Neural progenitor cell (in vitro differentiated cells): ENCODE measurements around the gene KIAA0930. TPM values are rescaled to one million over a fixed set of nuclear protein-coding genes. Genes with fewer than 3 reads are reported as not detected.

Source experiments
- DNase-seq: peaks from one replicate; pipeline ENCODE4 v3.0.0-alpha.2; 2016; ENCODE audit warnings: low spot score
- H2AFZ ChIP-seq: fragments of 200-600 bp; sonication (generic); replicated peaks from 2 replicates; pipeline ENCODE4 v1.6.1; 2016; ENCODE audit warnings: antibody characterized with exemption
- H3F3A ChIP-seq: fragments of 200-600 bp; sonication (generic); 2 replicates; pipeline ENCODE4 v1.6.1; 2016; ENCODE audit warnings: antibody characterized with exemption, low read depth
- H3K27ac ChIP-seq: fragments of 200-600 bp; sonication (generic); 2 replicates; pipeline ENCODE4 v1.5.1; 2016; ENCODE audit warnings: mild to moderate bottlenecking
- H3K27me3 ChIP-seq: fragments of 200-600 bp; sonication (generic); 2 replicates; pipeline ENCODE4 v1.6.1; 2016; ENCODE audit warnings: mild to moderate bottlenecking, moderate library complexity
- H3K36me3 ChIP-seq: fragments of 200-600 bp; sonication (generic); 2 replicates; pipeline ENCODE4 v1.5.1; 2016
- H3K4me1 ChIP-seq: fragments of 200-600 bp; sonication (generic); 2 replicates; pipeline ENCODE4 v1.6.1; 2016; ENCODE audit warnings: mixed run types
- H3K4me2 ChIP-seq: fragments of 200-600 bp; sonication (generic); 2 replicates; pipeline ENCODE4 v1.6.1; 2016
- H3K4me3 ChIP-seq: fragments of 200-600 bp; sonication (generic); 2 replicates; pipeline ENCODE4 v1.5.1; 2016
- H3K79me2 ChIP-seq: fragments of 200-600 bp; sonication (generic); 2 replicates; pipeline ENCODE4 v1.6.1; 2016; ENCODE audit warnings: low read depth
- H3K9ac ChIP-seq: fragments of 200-600 bp; sonication (generic); 2 replicates; pipeline ENCODE4 v1.6.1; 2016
- H3K9me3 ChIP-seq: fragments of 200-600 bp; sonication (generic); 2 replicates; pipeline ENCODE4 v1.5.1; 2016; ENCODE audit warnings: low read depth
- H4K20me1 ChIP-seq: fragments of 200-600 bp; sonication (generic); 2 replicates; pipeline ENCODE4 v1.6.1; 2016; ENCODE audit warnings: low read depth
- H3K27ac Mint-ChIP-seq: 3 replicates; pipeline ENCODE4 v1.8.0; 2021; ENCODE audit warnings: mixed read lengths
- H3K27me3 Mint-ChIP-seq: 2 replicates; pipeline ENCODE4 v1.8.0; 2022; ENCODE audit warnings: low read depth, mild to moderate bottlenecking, inconsistent platforms, moderate library complexity, mixed read lengths; ENCODE audit not compliant: insufficient read depth
- H3K36me3 Mint-ChIP-seq: 3 replicates; pipeline ENCODE4 v1.8.0; 2021; ENCODE audit warnings: mixed read lengths
- H3K4me1 Mint-ChIP-seq: 3 replicates; pipeline ENCODE4 v1.8.0; 2021; ENCODE audit warnings: mixed read lengths
- H3K4me3 Mint-ChIP-seq: 3 replicates; pipeline ENCODE4 v1.8.0; 2021; ENCODE audit warnings: mild to moderate bottlenecking, moderate library complexity, mixed read lengths
- H3K9me3 Mint-ChIP-seq: 3 replicates; pipeline ENCODE4 v1.8.0; 2020; ENCODE audit warnings: mixed read lengths
- EZH2 ChIP-seq: fragments of 200-600 bp; sonication (generic); IDR thresholded peaks from 2 replicates; pipeline ENCODE4 v1.6.1; 2017; ENCODE audit warnings: antibody characterized with exemption, mild to moderate bottlenecking, moderate library complexity
- EZH2phosphoT487 ChIP-seq: fragments of 200-600 bp; sonication (generic); IDR thresholded peaks from 2 replicates; pipeline ENCODE4 v1.6.1; 2017; ENCODE audit warnings: antibody characterized with exemption
- total RNA-seq: library from RNA; depleted of rRNA; stranded (reverse); fragments of >200 nt; gene quantifications from 2 replicates; pipeline ENCODE4 v1.2.3, GENCODE V29; 2015; ENCODE audit warnings: low replicate concordance
- TF ChIP-seq, protein P1 (sequence below): fragments of 200-600 bp; sonication (generic); IDR thresholded peaks from 2 replicates; pipeline ENCODE4 v1.5.1; 2017; ENCODE audit warnings: antibody characterized with exemption, mild to moderate bottlenecking

The KIAA0930 gene
- total RNA-seq, 1 donor from 2014 or later, result 15.0 TPM

- Histone ChIP-seq H3K4me2 (no peak overlapping the region), H3F3A (peaks cover 22% of the 10 kb centered on the region), H3K27ac (no peak overlapping the region), H2AFZ (no peak overlapping the region), H3K4me3 (no peak overlapping the region), H3K79me2 (no peaks in the 10 kb centered on the region), H4K20me1 (peaks cover 20% of the 10 kb centered on the region), H3K4me1 (peaks cover 10% of the 10 kb centered on the region), H3K9ac (no peak overlapping the region), H3K36me3 (no peaks in the 10 kb centered on the region), H3K9me3 (no peaks in the 10 kb centered on the region), H3K27me3 (no peaks in the 10 kb centered on the region)
- Mint-ChIP-seq H3K27ac (no peak overlapping the region), H3K36me3 (peaks cover 6% of the 10 kb centered on the region), H3K4me1 (peaks cover 20% of the 10 kb centered on the region), H3K27me3 (peaks cover 2% of the 10 kb centered on the region), H3K9me3 (no peaks in the 10 kb centered on the region), H3K4me3 (no peak overlapping the region)
- TF ChIP-seq, protein P1, sequence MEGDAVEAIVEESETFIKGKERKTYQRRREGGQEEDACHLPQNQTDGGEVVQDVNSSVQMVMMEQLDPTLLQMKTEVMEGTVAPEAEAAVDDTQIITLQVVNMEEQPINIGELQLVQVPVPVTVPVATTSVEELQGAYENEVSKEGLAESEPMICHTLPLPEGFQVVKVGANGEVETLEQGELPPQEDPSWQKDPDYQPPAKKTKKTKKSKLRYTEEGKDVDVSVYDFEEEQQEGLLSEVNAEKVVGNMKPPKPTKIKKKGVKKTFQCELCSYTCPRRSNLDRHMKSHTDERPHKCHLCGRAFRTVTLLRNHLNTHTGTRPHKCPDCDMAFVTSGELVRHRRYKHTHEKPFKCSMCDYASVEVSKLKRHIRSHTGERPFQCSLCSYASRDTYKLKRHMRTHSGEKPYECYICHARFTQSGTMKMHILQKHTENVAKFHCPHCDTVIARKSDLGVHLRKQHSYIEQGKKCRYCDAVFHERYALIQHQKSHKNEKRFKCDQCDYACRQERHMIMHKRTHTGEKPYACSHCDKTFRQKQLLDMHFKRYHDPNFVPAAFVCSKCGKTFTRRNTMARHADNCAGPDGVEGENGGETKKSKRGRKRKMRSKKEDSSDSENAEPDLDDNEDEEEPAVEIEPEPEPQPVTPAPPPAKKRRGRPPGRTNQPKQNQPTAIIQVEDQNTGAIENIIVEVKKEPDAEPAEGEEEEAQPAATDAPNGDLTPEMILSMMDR, result no peak
- TF ChIP-seq EZH2, result no peak
- TF ChIP-seq EZH2phosphoT487, result no peak
- no peak for DNase-seq
Measured at GRCh38 chr22:45190202-45190872, 50.4 kb downstream of the KIAA0930 start.

GRCh38 chr22:45188779-45189178 is 51.9 kb downstream of the KIAA0930 start:
- Histone ChIP-seq H3K36me3 (no peaks in the 10 kb centered on the region), H3F3A (peaks cover 22% of the 10 kb centered on the region), H3K27me3 (no peaks in the 10 kb centered on the region), H3K79me2 (no peaks in the 10 kb centered on the region), H3K4me2 (no peak overlapping the region), H3K4me3 (no peak overlapping the region), H3K4me1 (peaks cover 10% of the 10 kb centered on the region), H3K9me3 (no peaks in the 10 kb centered on the region), H3K9ac (no peak overlapping the region), H4K20me1 (peaks cover 24% of the 10 kb centered on the region), H2AFZ (no peak overlapping the region), H3K27ac (no peak overlapping the region)
- Mint-ChIP-seq H3K9me3 (no peaks in the 10 kb centered on the region), H3K36me3 (peaks cover 9% of the 10 kb centered on the region), H3K4me1 (peaks cover 20% of the 10 kb centered on the region), H3K27me3 (peaks cover 2% of the 10 kb centered on the region), H3K27ac (no peak overlapping the region), H3K4me3 (no peak overlapping the region)
- TF ChIP-seq, protein P1, result no peak
- TF ChIP-seq EZH2 (no peak), EZH2phosphoT487 (no peak)
- no peak for DNase-seq

DNA sequence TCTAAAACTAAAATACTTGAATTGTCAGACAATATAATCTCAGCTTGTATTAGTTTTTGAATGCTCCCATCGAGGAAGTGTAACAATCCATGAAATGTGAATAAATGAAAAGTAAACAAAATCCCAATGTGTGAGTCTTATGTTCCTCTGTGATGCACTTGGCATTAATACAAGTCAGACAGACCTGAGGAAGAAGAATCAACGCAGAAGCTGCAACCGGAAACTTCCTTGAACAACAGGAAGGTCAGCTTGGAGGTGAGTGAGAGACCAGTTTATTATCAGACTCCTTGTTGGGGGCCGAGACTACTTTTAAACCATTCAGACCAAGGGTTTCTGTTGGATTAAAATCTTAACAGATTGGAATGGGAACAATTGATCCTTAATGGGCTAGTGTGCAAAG is 52.8 kb downstream of the KIAA0930 start:
- no peak overlapping the region for H3K27ac Mint-ChIP-seq

More for the DNA sequence above, 52.8 kb downstream of the KIAA0930 start:
- peaks cover 18% of the 10 kb centered on the region for H4K20me1 ChIP-seq
- no peak overlapping the region for H3K27ac ChIP-seq
- TF ChIP-seq, protein P1, result no peak
- TF ChIP-seq EZH2 (no peak), EZH2phosphoT487 (no peak)
- no peaks in the 10 kb centered on the region for H3K9me3 ChIP-seq
- H3F3A ChIP-seq, result peaks cover 14% of the 10 kb centered on the region
- Mint-ChIP-seq H3K9me3 (no peaks in the 10 kb centered on the region), H3K4me3 (no peak overlapping the region), H3K4me1 (peaks cover 12% of the 10 kb centered on the region), H3K27me3 (peaks cover 2% of the 10 kb centered on the region), H3K36me3 (peaks cover 15% of the 10 kb centered on the region)
- H3K27me3 ChIP-seq, result no peaks in the 10 kb centered on the region
- no peak overlapping the region for H3K4me2 ChIP-seq
- no peaks in the 10 kb centered on the region for H3K79me2 ChIP-seq
- no peak overlapping the region for H3K9ac ChIP-seq
- no peak for DNase-seq
- H2AFZ ChIP-seq, result no peak overlapping the region
- H3K4me3 ChIP-seq, result no peak overlapping the region
- H3K36me3 ChIP-seq, result no peaks in the 10 kb centered on the region
- H3K4me1 ChIP-seq, result peaks cover 9% of the 10 kb centered on the region
